Muscle layer of duodenum (tissue), 2 donors: ENCODE results near the gene SDR42E2.
"Not testable (repeated sequence)": the region's sequence is repeated elsewhere in the genome, so short reads cannot be mapped to it uniquely, and the experiment has no call there.

ENCODE experiments used
- H3K27ac ChIP-seq: one replicate; pipeline ENCODE4 v1.7.0; 2013; ENCODE audit warnings: mild to moderate bottlenecking, low read length
- H3K27me3 ChIP-seq: one replicate; pipeline ENCODE4 v1.7.0; 2013; ENCODE audit warnings: low read depth, mild to moderate bottlenecking, control low read depth, low read length
- H3K36me3 ChIP-seq, 2 donors: one replicate each; pipeline ENCODE4 v1.7.0; 2013; ENCODE audit warnings: low read length in 2 of 2, control low read depth in 1 of 2, mild to moderate bottlenecking in 1 of 2; ENCODE audit not compliant: insufficient read depth in 2 of 2, control insufficient read depth in 1 of 2
- H3K4me1 ChIP-seq, 2 donors: one replicate each; pipeline ENCODE4 v1.7.0; 2013; ENCODE audit warnings: low read length in 2 of 2, mild to moderate bottlenecking in 2 of 2, control low read depth in 1 of 2, moderate library complexity in 1 of 2; ENCODE audit not compliant: insufficient read depth in 2 of 2, control insufficient read depth in 1 of 2
- H3K4me3 ChIP-seq, 2 donors: one replicate each; pipeline ENCODE4 v1.7.0; 2013; ENCODE audit warnings: low read length in 2 of 2, low read depth in 1 of 2, mild to moderate bottlenecking in 1 of 2
- H3K9me3 ChIP-seq, 2 donors: one replicate each; pipeline ENCODE4 v1.7.0; 2013; ENCODE audit warnings: low read length in 2 of 2, control low read depth in 1 of 2, mild to moderate bottlenecking in 1 of 2; ENCODE audit not compliant: control insufficient read depth in 1 of 2
- donor health status: healthy.

The SDR42E2 gene

DNA sequence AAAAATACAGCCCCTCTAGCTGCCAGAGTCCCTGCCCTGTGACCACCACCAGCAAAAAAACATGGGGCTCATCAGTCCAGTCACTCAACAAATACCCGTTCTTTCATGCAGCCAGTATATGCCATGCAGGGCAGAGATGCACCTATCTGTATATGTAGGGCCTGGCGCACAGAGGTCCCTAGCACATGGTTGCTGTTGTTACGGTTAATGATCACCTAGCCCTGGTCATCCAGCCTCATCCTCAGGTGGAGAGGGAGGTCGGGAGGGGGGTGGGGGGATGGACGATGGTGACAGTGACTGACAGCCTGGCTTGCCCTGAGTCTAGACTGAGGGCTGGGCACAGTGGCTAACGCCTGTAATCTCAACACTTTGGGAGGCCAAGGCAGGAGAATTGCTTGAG, 1.5 kb downstream of the SDR42E2 start:
- Histone ChIP-seq H3K27ac (no peak overlapping the region), H3K4me1 (peaks cover 0 to 5% of the 10 kb centered on the region in 2 donors), H3K4me3 (no peak overlapping the region), H3K36me3 (no peaks in the 10 kb centered on the region), H3K9me3 (peaks cover 0 to 4% of the 10 kb centered on the region in 2 donors), H3K27me3 (peaks cover 9% of the 10 kb centered on the region)

DNA sequence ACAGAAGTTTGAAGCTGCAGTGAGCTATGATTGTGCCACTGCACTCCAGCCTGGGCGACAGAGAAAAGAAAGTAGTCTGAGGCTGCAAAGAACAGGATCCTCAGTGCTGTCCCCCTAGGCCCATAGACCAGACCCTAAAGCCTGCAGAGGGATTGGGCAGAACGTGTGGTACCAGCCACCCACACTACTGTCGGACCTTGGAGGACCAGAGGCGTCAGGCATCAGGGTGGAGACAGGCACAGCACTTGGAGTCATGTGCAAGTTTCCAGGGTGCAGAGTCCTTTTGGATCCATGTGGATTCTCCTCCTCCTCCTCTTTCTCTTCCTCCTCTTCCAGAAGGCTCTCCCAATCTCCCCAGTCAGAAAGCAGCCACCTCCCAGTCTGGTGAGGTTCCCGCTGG, 2.2 kb downstream of the SDR42E2 start:
- Histone ChIP-seq H3K27me3 (peaks cover 9% of the 10 kb centered on the region), H3K4me1 (peaks cover 0 to 5% of the 10 kb centered on the region in 2 donors), H3K27ac (no peak overlapping the region), H3K4me3 (no peak overlapping the region), H3K36me3 (no peaks in the 10 kb centered on the region), H3K9me3 (peaks cover 0 to 4% of the 10 kb centered on the region in 2 donors)

DNA sequence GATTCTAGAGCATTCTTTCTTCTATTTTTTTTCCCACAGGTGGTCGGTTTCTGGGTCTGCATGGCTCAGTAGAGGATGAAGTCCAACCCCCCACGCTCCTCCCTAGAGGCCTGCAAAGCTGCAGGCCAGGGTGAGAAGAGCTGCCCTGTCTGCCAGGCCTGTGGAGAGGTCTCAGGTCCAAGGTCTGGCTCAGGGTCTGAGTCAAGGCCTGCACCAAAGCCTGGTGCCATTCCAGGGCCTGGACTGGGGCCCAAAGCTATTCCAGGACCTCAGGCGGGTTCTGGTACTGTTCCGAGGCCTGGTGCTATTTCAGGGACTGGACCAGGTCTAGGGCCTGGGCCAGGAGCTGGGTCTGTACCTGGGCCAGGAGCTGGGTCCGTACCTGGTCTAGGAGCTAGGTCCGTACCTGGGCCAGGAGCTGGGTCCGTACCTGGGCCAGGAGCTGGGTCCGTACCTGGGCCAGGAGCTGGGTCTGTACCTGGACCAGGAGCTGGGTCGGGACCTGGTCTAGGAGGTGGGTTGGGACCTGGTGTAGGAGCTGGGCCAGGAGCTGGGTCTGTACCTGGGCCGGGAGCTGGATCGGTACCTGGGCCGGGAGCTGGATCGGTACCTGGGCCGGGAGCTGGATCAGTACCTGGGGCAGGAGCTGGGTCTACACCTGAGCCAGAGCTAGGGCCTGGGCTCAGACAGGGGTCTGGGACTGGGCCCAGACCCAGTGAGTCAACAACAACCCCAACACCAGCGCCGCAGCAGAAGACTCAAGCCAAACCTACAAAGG, 3.4 kb downstream of the SDR42E2 start:
- H3K4me3 ChIP-seq = no peak overlapping the region
- peaks cover 9% of the 10 kb centered on the region for H3K27me3 ChIP-seq
- peaks cover 0 to 4% of the 10 kb centered on the region in 2 donors for H3K9me3 ChIP-seq
- H3K27ac ChIP-seq = no peak overlapping the region
- peaks cover 0 to 5% of the 10 kb centered on the region in 2 donors for H3K4me1 ChIP-seq
- no peaks in the 10 kb centered on the region for H3K36me3 ChIP-seq

DNA sequence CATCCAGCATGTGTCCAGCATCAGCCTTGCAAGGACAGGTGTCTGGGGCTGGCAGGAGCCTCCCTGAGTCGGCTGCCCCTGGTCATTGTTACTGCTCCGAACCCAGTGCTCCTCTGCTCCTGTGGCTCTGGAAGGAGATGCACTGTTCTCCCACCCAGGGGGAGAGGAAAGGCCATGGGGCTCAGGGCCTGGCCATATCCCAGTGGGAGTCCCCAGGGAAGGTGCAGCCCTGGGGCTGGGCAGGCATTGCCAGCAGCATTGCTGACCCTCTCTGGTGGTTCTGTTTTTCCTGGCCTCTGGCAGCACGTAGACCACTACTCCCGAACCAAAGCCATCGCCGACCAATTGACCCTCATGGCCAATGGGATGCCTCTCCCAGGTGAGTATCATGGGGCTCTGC, 9.6 kb downstream of the SDR42E2 start:
- H3K27ac ChIP-seq = no peak overlapping the region
- no peaks in the 10 kb centered on the region for H3K36me3 ChIP-seq

DNA sequence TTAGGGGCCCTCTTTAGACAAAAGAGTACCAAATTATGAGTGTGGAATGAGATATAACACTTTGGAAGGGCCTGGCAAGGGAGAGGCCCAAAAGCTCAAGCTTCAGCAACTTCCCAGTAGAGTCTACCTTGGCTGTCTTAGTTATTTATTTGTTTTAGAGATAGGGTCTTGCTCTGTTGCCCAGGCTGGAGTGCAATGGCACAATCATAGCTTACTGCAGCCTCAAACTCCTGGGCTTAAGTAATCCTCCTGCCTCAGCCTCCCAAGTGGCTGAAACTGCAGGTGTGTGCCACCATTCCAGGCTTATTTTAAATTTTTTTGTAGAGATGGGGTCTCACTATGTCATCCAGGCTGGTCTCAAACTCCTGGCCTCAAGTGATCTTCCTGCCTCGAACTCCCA, 10.3 kb downstream of the SDR42E2 start:
- H3K27me3 ChIP-seq, H3K27ac ChIP-seq, H3K4me3 ChIP-seq, H3K4me1 ChIP-seq, H3K36me3 ChIP-seq, H3K9me3 ChIP-seq: not testable (repeated sequence)

More for the DNA sequence above, 9.6 kb downstream of the SDR42E2 start:
- H3K9me3 ChIP-seq = no peaks in the 10 kb centered on the region
- no peak overlapping the region for H3K4me3 ChIP-seq
- no peaks in the 10 kb centered on the region for H3K4me1 ChIP-seq
- no peaks in the 10 kb centered on the region for H3K27me3 ChIP-seq

DNA sequence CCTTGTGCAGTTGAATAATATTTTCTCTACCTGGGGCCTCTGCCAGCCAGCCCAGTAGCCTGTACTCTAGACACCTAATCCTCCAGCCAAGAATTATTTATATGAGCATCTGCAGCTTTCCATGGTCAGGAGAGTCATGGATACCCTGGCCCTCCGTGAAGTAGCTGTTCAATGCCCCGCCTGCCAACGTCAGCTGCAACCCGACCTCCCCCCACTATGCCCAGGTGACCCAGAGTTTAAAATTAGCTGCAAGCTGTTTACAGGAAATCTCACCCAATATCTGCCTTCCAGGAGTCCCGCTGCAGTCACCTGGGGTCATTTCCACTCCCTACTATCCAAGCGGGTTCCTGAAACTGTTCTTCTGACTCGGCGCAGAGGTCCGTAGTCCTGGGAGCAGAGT, 12.3 kb downstream of the SDR42E2 start:
- no peaks in the 10 kb centered on the region for H3K9me3 ChIP-seq
- no peak overlapping the region for H3K27ac ChIP-seq
- H3K27me3 ChIP-seq = no peaks in the 10 kb centered on the region
- H3K36me3 ChIP-seq = no peaks in the 10 kb centered on the region
- no peaks in the 10 kb centered on the region for H3K4me1 ChIP-seq
- no peak overlapping the region for H3K4me3 ChIP-seq

DNA sequence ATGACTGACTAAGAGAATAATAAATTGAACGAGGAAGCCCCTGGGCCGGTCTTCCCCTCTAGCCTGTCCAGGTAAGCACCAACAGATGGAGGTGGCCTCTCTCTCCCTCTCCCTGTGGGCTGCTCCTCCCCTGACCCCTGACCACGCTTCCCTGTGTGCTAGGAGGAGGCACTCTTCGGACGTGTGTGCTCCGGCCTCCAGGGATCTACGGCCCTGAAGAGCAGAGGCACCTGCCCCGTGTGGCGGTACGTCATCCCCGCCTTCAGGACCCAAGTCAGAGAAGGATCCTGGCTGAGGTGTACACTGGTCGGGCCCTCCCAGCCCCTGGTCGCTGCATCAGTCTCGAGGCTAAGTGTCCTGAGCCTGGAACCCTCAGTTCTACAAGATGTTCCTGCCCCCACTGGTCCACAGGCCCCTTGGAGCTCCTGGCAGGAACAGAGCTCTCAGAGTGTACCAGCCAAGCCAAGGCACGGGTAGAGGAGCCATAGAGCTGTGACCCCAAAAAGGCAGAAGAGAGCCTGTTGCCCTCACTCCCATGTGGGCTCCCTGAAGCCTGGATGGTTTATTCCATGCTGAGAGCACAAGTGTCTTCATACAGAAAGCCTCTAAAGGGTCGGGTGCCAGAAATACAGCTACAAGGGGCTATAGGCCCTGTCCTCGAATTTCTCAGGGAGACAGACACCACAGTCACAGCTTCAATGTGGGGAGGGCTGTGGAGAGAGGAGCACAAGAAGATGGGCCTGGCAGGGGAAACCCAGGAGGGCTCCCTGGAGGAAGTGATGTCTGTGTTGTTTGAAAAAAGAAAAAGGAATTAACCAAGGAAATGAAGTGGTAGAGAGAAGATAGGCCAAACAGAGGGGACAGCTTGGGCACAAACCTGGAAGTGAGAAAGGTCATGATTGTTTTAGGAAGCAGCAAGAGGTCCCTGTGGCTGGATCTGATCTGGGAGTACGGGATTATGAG, 15.9 kb downstream of the SDR42E2 start:
- no peak overlapping the region for H3K27ac ChIP-seq
- no peaks in the 10 kb centered on the region for H3K27me3 ChIP-seq
- H3K4me1 ChIP-seq = no peaks in the 10 kb centered on the region
- no peak overlapping the region for H3K4me3 ChIP-seq
- no peaks in the 10 kb centered on the region for H3K9me3 ChIP-seq
- H3K36me3 ChIP-seq = no peaks in the 10 kb centered on the region

DNA sequence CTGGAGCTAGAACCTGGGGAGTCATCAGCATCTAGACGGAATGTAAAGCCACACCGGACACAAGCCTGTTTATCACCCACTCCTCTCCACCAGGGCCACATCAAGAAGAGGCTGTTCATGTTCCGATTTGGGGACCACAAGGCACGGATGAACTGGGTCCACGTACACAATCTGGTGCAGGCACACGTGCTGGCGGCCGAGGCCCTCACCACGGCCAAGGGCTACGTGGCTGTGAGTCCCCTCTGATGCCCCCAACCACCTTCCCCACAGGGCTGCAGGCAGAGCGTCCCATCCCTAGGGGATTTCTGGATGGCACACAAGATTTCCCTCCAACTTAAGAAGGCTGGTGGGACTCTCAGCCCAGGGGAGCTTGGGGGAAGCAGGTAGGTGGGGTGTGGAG, 19.1 kb downstream of the SDR42E2 start:
- H3K27me3 ChIP-seq = no peaks in the 10 kb centered on the region
- no peak overlapping the region for H3K4me3 ChIP-seq
- no peak overlapping the region for H3K27ac ChIP-seq
- H3K4me1 ChIP-seq = no peaks in the 10 kb centered on the region
- H3K9me3 ChIP-seq = no peaks in the 10 kb centered on the region
- H3K36me3 ChIP-seq = no peaks in the 10 kb centered on the region

DNA sequence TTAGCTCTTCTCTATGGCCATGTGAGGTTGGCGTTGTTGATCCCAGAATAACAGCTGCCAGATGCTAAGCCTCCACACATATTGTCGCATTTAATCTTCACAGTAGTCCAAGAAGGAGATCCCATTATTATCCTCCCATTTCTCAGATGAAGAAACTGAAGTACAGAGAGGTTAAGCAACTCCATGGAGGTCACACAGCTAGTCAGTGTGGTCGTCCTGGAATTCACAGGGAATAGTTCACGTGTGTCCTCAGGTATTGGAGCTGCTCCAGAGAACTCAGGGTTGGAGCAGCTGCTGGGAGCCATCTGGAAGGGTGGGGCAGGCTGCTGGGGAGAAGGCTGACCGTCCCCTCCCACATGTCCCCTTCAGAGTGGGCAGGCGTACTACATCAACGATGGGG, 19.5 kb downstream of the SDR42E2 start:
- H3K9me3 ChIP-seq = no peaks in the 10 kb centered on the region
- no peaks in the 10 kb centered on the region for H3K4me1 ChIP-seq
- H3K27ac ChIP-seq = no peak overlapping the region
- no peaks in the 10 kb centered on the region for H3K27me3 ChIP-seq
- H3K36me3 ChIP-seq = no peaks in the 10 kb centered on the region
- H3K4me3 ChIP-seq = no peak overlapping the region

DNA sequence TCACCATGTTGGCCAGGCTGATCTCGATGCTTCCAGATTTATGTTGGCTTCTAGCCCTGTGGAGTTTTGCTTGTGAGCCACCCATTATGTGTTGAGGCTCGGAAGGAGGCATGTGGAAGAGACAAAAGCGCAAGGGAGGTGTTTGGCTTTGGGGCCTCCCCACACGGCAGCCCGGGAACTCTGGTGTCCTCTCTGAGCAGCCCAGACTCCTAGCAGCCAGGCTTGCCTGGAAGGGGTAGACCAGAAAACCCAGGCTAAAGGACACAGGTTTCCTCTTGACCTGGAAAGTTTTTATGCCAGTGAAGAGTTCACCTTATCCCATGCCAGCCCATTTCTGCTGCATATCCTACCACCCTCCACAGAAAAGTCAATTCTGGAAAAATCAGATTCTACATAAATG, 21.0 kb downstream of the SDR42E2 start:
- Histone ChIP-seq H3K4me3 (no peak overlapping the region), H3K27ac (no peak overlapping the region), H3K27me3 (no peaks in the 10 kb centered on the region), H3K36me3 (no peaks in the 10 kb centered on the region), H3K9me3 (no peaks in the 10 kb centered on the region), H3K4me1 (no peaks in the 10 kb centered on the region)

DNA sequence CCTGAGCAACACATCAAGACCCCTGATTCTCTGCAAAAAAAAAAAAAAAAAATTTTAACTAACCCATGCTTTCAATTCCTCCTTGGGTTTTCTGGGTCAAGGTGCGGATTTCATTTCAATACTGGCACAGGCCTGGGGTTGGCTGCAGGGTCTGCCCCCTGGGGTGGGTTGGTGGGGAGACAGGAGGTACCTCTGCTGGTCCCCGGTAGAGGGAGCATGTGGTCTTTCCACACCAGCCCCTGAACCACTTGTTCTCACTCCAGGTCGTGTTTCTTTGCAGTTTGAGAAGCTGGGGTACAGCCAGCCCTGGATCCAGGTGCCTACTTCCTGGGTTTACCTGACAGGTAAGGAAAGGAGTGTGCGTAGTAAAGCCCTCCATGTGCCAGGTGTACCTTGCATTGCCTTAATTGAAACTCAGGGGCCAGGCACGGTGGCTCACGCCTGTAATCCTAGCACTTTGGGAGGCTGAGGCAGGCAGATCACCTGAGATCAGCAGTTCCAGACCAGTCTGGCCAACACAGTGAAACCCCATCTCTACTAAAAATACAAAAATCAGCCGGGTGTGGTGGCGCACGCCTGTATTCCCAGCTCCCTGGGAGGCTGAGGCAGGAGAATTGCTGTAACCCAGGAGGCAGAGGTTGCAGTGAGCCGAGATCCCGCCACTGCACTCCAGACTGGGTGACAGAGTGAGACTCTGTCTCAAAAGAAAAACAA, 21.8 kb downstream of the SDR42E2 start:
- H3K36me3 ChIP-seq = no peaks in the 10 kb centered on the region
- peaks cover 2 to 6% of the 10 kb centered on the region in 2 donors for H3K4me1 ChIP-seq
- H3K9me3 ChIP-seq = no peaks in the 10 kb centered on the region
- no peaks in the 10 kb centered on the region for H3K27me3 ChIP-seq
- H3K27ac ChIP-seq = no peak overlapping the region
- H3K4me3 ChIP-seq = no peak overlapping the region
